ENCODE measurements around the gene MCUB.

MCUB gene

GRCh38 chr4:109730619-109731545, 170.8 kb downstream of the MCUB start:
- no peak for DNase-seq

DNA sequence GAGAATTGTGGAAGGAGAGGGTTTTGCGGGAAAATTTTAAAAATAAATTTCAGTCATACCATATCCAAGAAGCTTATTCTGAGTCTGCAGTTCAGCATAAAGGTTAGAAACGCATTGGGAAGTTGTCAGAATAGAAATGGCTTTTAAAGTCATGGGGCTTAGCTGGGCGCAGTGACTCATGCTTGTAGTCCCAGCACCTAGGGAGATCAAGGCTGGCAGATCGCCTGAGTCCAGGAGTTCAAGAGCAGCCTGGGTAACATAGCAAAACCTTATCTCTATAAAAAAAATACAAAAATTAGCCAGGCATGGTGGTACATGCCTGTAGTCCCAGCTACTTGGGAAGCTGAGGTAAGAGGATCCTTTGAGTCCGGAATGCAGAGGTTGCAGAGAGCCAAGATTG, 173.7 kb downstream of the MCUB start:
- no peak for DNase-seq

- DNase-seq, result no peak
These were observed 175.7 kb downstream of the MCUB start for GRCh38 chr4:109735566-109736365.

All from NCI-H1436 (cell line).